NCI-H1694 treated with DMSO at 0.1 percent for 48 hours (cell line): ENCODE data around the gene PRCD.
A peak's percentile ranks its signal among the peaks of the same experiment; 100 is the strongest.

ENCODE experiments used
- DNase-seq: peaks from one replicate; lab custom pipeline; 2025; lab: John Stamatoyannopoulos, UW

The PRCD gene

GRCh38 chr17:76570877-76571471 lies 31.1 kb downstream of the PRCD start:
- DNase-seq = no peak

GRCh38 chr17:76572201-76572910 lies 32.5 kb downstream of the PRCD start:
- DNase-seq = no peak

GRCh38 chr17:76573096-76573495 lies 33.3 kb downstream of the PRCD start:
- DNase-seq = no peak

- no peak for DNase-seq
Observed at GRCh38 chr17:76574166-76574565, 34.3 kb downstream of the PRCD start.

GRCh38 chr17:76575570-76575969 lies 35.7 kb downstream of the PRCD start:
- no peak for DNase-seq

- no peak for DNase-seq
Observed at GRCh38 chr17:76576189-76576588, 36.3 kb downstream of the PRCD start.

- DNase-seq = no peak
Observed at GRCh38 chr17:76577876-76578275, 38.0 kb downstream of the PRCD start.

GRCh38 chr17:76578376-76578775 lies 38.5 kb downstream of the PRCD start:
- no peak for DNase-seq

GRCh38 chr17:76579281-76579680 lies 39.4 kb downstream of the PRCD start:
- DNase-seq = no peak

- no peak for DNase-seq
Observed at GRCh38 chr17:76581515-76581914, 41.7 kb downstream of the PRCD start.

GRCh38 chr17:76582660-76583059 lies 42.8 kb downstream of the PRCD start:
- DNase-seq = no peak

- no peak for DNase-seq
Observed at GRCh38 chr17:76584427-76585032, 44.7 kb downstream of the PRCD start.

GRCh38 chr17:76585033-76585648 lies 45.3 kb downstream of the PRCD start:
- DNase-seq = no peak

GRCh38 chr17:76585649-76586593 lies 46.1 kb downstream of the PRCD start, which contains the start of gene ST6GALNAC2:
Gene ST6GALNAC2 (minus strand): TSS chr17:76585860. CDS start chr17:76585808, 52 bp downstream.
- no peak for DNase-seq

GRCh38 chr17:76586741-76587487 lies 47.1 kb downstream of the PRCD start:
- DNase-seq = peak; percentile 76

- no peak for DNase-seq
Observed at GRCh38 chr17:76588182-76588581, 48.3 kb downstream of the PRCD start.

GRCh38 chr17:76593384-76593826 lies 53.6 kb downstream of the PRCD start:
- DNase-seq = peak; percentile 68

- peak; percentile 14 for DNase-seq
Observed at GRCh38 chr17:76593959-76594358, 54.1 kb downstream of the PRCD start.

GRCh38 chr17:76594690-76595089 lies 54.8 kb downstream of the PRCD start:
- no peak for DNase-seq
